ENCODE data around the gene GPR84. TPM values are rescaled to one million over a fixed set of nuclear protein-coding genes. Genes with fewer than 3 reads are reported as not detected.

The GPR84 gene
- total and polyA plus RNA-seq, 2 of the 8 experiments (the other 6 are each of a cell fraction or from before 2014, with no cell fraction given) = 0.09 TPM; not detected in 1

DNA sequence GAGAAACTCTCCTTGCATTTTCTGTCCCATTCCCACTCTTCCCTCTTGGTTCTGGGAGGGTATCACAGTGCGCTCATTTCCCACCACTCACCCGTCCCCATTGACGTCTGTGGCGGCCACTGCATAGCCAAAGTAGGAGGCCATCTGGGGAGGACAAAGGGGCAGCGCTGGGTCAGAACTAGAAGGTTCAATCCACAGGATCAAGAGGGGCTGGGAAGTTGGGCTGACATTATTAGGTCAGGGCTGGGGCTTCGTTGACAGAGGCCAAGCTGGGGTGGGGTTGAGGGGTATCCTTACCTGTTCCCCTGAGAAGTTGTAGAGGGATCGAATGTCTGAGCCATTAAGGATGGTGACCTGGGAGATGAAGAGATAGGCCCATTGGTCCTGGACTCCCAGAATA, 41.3 kb upstream of the GPR84 start:
- Histone ChIP-seq H3K9ac (replicated peaks in 1 of 4; ENCODE audit: extremely low read depth in 1 of 4, low read depth in 3 of 4, low read length in 3 of 4) (no peak overlapping the region), H3K27ac (ENCODE audit: low read depth, low read length) (no peak overlapping the region), H2AFZ (ENCODE audit: low read length) (no peak overlapping the region), H3K79me1 (ENCODE audit: low read depth, low read length) (no peaks in the 10 kb centered on the region), H3K4me2 (ENCODE audit: insufficient read depth in 1 of 2, low read depth in 2 of 2, low read length in 2 of 2) (no peak overlapping the region), H2BK20ac (ENCODE audit: low read length) (no peak overlapping the region), H3K23ac (ENCODE audit: insufficient read length) (no peak overlapping the region), H3K9me3 (ENCODE audit: insufficient read depth in 2 of 2, low read depth in 1 of 2, low read length in 1 of 2) (no peaks in the 10 kb centered on the region), H3K14ac (ENCODE audit: insufficient read length) (no peak overlapping the region), H3K4ac (replicated peaks; ENCODE audit: insufficient read length, low read depth, low read length) (no peak overlapping the region), H2AK5ac (ENCODE audit: low read depth, low read length) (no peak overlapping the region), H4K20me1 (replicated peaks in 1 of 2; ENCODE audit: control insufficient read depth in 1 of 2, insufficient read depth in 2 of 2, low read length in 2 of 2) (no peaks in the 10 kb centered on the region), H2BK12ac (ENCODE audit: low read depth, low read length) (no peak overlapping the region), H3K18ac (ENCODE audit: extremely low read depth, low read length) (no peak overlapping the region), H3K4me1 (replicated peaks in 1 of 4; ENCODE audit: control insufficient read depth in 3 of 4, insufficient read depth in 4 of 4, low read length in 3 of 4) (peaks cover 0 to 1% (median 0%) of the 10 kb centered on the region in 4 experiments; a peak in 1 of 7 replicates), H3K23me2 (ENCODE audit: low read depth, low read length) (no peaks in the 10 kb centered on the region), H2BK15ac (ENCODE audit: low read length) (no peak overlapping the region), H3K36me3 (ENCODE audit: control insufficient read depth in 2 of 4, insufficient read depth in 4 of 4, low read length in 3 of 4) (peaks cover 3 to 14% (median 5%) of the 10 kb centered on the region in 4 experiments; a peak in 4 of 8 replicates), H3K4me3 (ENCODE audit: extremely low read depth in 1 of 4, insufficient read depth in 2 of 4, low read depth in 3 of 4, low read length in 4 of 4) (no peak overlapping the region), H3K79me2 (ENCODE audit: control insufficient read depth in 1 of 2, insufficient read depth in 2 of 2, low read length in 2 of 2) (no peaks in the 10 kb centered on the region), H3K27me3 (replicated peaks in 1 of 4; ENCODE audit: control insufficient read depth in 3 of 4, extremely low read depth in 1 of 4, insufficient read depth in 3 of 4, low read length in 3 of 4) (no peaks in the 10 kb centered on the region), H2BK120ac (replicated peaks; ENCODE audit: low read depth, low read length) (no peak overlapping the region), H4K5ac (ENCODE audit: insufficient read length, low read depth, low read length) (no peak overlapping the region), H2BK5ac (ENCODE audit: low read depth, low read length) (no peak overlapping the region), H4K91ac (replicated peaks; ENCODE audit: insufficient read length, low read length) (no peak overlapping the region), H4K8ac (ENCODE audit: extremely low read depth, insufficient read depth, low read length) (no peak overlapping the region), H3K56ac (replicated peaks; ENCODE audit: insufficient read length, low read depth, low read length) (no peak overlapping the region)
- DNase-seq (ENCODE audit: low read depth in 1 of 2, low spot score in 2 of 2) = no peak
- no peak for FAIRE-seq
- WGBS, 2 experiments (ENCODE audit: extremely low coverage in 1 of 2, insufficient coverage in 1 of 2, insufficient read length in 1 of 2, insufficient replicate concordance in 2 of 2, low coverage in 1 of 2, low lambda C conversion rate in 2 of 2, missing lambda C conversion rate in 1 of 2) = 97% methylated on average over 7 of the region's 7 CpGs; no CpG with 5 or more reads in 1 of the 2 experiments
- POLR2A ChIA-PET (ENCODE audit: partially characterized antibody) = interaction anchor here (1.3 to 4.5 kb wide), 3 partner anchors 9 to 27 kb away, joined by 3 to 16 read pairs (median 8); no protein-coding TSS in a partner anchor
- CTCF ChIA-PET (ENCODE audit: partially characterized antibody) = interaction anchor here (0.5 to 12.3 kb wide), 8 partner anchors 9 to 77 kb away, joined by 3 to 742 read pairs (median 8); partner anchors contain the start of gene ITGA5
- TF ChIP-seq RFX5 (IDR thresholded peaks at IDR 0.05; ENCODE audit: borderline replicate concordance, low read depth, low read length) (no peak), ZNF274 (IDR thresholded peaks at IDR 0.05; ENCODE audit: borderline replicate concordance, extremely low read depth, low read length) (no peak), SRF (IDR thresholded peaks at IDR 0.05; ENCODE audit: low read depth, low read length) (no peak), FOSL1 (IDR thresholded peaks at IDR 0.05; ENCODE audit: insufficient read depth, low read depth, low read length) (no peak), POU5F1 (IDR thresholded peaks at IDR 0.05; ENCODE audit: low read depth, low read length) (no peak), CTCF (IDR thresholded peaks at IDR 0.05; ENCODE audit: control extremely low read depth in 1 of 3, insufficient read depth in 1 of 3, low read depth in 1 of 3, low read length in 3 of 3) (no peak), KDM1A (IDR thresholded peaks at IDR 0.05; ENCODE audit: borderline replicate concordance, low read length) (no peak), RXRA (IDR thresholded peaks at IDR 0.05; ENCODE audit: insufficient read depth, low read depth, low read length) (no peak), TEAD4 (IDR thresholded peaks at IDR 0.05; ENCODE audit: low read depth, low read length) (no peak), EZH2 (IDR thresholded peaks at IDR 0.05; ENCODE audit: low read depth, low read length, severe bottlenecking) (no peak)
- TF ChIP-seq, protein P1, sequence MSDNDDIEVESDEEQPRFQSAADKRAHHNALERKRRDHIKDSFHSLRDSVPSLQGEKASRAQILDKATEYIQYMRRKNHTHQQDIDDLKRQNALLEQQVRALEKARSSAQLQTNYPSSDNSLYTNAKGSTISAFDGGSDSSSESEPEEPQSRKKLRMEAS (IDR thresholded peaks at IDR 0.05) = no peak

All from H1 (cell line).